IMR-90 (cell line): ENCODE measurements around the gene ADM2. TPM values are rescaled to one million over a fixed set of nuclear protein-coding genes. Genes with fewer than 3 reads are reported as not detected.
A peak's percentile ranks its signal among the peaks of the same experiment; 100 is the strongest.

Experiments
- ATAC-seq: fragments of 200-7000 bp; cut with Tn5 transposase; 2 replicates; pipeline ENCODE4 v1.9.1; 2020; ENCODE audit warnings: low read depth, mild to moderate bottlenecking, moderate library complexity
- BruUV-seq: library from RNA; stranded (reverse); fragments of 400-500 nt; replicated peaks from 2 replicates; lab custom pipeline; 2021; lab: Mats Ljungman, UMichigan
- CTCF ChIA-PET: fragments of 300-600 bp; formaldehyde crosslinking; extraction: SDS; loops from one replicate; lab custom pipeline; 2021; ENCODE audit warnings: antibody characterized with exemption; lab: Yijun Ruan, JAX
- POLR2A ChIA-PET: fragments of 300-600 bp; sonication (Branson Sonifier 250); formaldehyde crosslinking; loops from one replicate; lab custom pipeline; 2022; ENCODE audit warnings: antibody characterized with exemption; ENCODE audit not compliant: unreplicated experiment; lab: Charles Lee
- DNase-seq: peaks from one replicate; pipeline ENCODE4 v3.0.0; 2013
- H2AFZ ChIP-seq: replicated peaks from 2 replicates; pipeline ENCODE3; 2013; ENCODE audit warnings: low read length, mild to moderate bottlenecking; ENCODE audit not compliant: poor library complexity
- H2AK5ac ChIP-seq: 2 replicates; pipeline ENCODE4 v1.6.1; 2013; ENCODE audit warnings: low read depth, low read length, inconsistent platforms
- H2AK9ac ChIP-seq: replicated peaks from 2 replicates; pipeline ENCODE3; 2013; ENCODE audit warnings: mild to moderate bottlenecking, low read depth, low read length, moderate library complexity; ENCODE audit not compliant: poor library complexity
- H2BK120ac ChIP-seq: 2 replicates; pipeline ENCODE4 v1.6.1; 2013; ENCODE audit warnings: low read depth, low read length, inconsistent platforms
- H2BK15ac ChIP-seq: 3 replicates; pipeline ENCODE4 v1.6.1; 2013; ENCODE audit warnings: low read depth, low read length, inconsistent platforms
- H2BK20ac ChIP-seq: 2 replicates; pipeline ENCODE4 v1.6.1; 2013; ENCODE audit warnings: low read depth, mild to moderate bottlenecking, inconsistent platforms, low read length, moderate library complexity
- H2BK5ac ChIP-seq: 2 replicates; pipeline ENCODE4 v1.6.1; 2013; ENCODE audit warnings: mild to moderate bottlenecking, low read depth, low read length, inconsistent platforms; ENCODE audit not compliant: poor library complexity, severe bottlenecking
- H3K14ac ChIP-seq: replicated peaks from 2 replicates; pipeline ENCODE4 v1.6.1; 2013; ENCODE audit warnings: low read depth, low read length, inconsistent platforms
- H3K18ac ChIP-seq: 2 replicates; pipeline ENCODE4 v1.6.1; 2013; ENCODE audit warnings: low read depth, low read length, control low read depth
- H3K23ac ChIP-seq: 2 replicates; pipeline ENCODE4 v1.6.1; 2013; ENCODE audit warnings: low read depth, low read length, inconsistent platforms
- H3K27ac ChIP-seq: 2 replicates; pipeline ENCODE4 v1.5.1; 2013; ENCODE audit warnings: mild to moderate bottlenecking, control low read depth, low read length; ENCODE audit not compliant: insufficient read depth
- H3K27me3 ChIP-seq: 2 replicates; pipeline ENCODE4 v1.6.1; 2013; ENCODE audit warnings: low read length; ENCODE audit not compliant: control insufficient read depth, insufficient read depth
- H3K36me3 ChIP-seq: 2 replicates; pipeline ENCODE4 v1.6.1; 2013; ENCODE audit warnings: low read length, mixed read lengths; ENCODE audit not compliant: control insufficient read depth, insufficient read depth
- H3K4ac ChIP-seq: 2 replicates; pipeline ENCODE4 v1.6.1; 2013; ENCODE audit warnings: low read depth, low read length, inconsistent platforms
- H3K4me1 ChIP-seq: 2 replicates; pipeline ENCODE4 v1.6.1; 2013; ENCODE audit warnings: low read length, mixed read lengths; ENCODE audit not compliant: control insufficient read depth, insufficient read depth
- H3K4me2 ChIP-seq: 2 replicates; pipeline ENCODE4 v1.6.1; 2013; ENCODE audit warnings: low read depth, mild to moderate bottlenecking, control low read depth, low read length, moderate library complexity
- H3K4me3 ChIP-seq: 2 replicates; pipeline ENCODE4 v1.5.1; 2013; ENCODE audit warnings: low read depth, mild to moderate bottlenecking, control low read depth, low read length, moderate library complexity; ENCODE audit not compliant: insufficient read depth
- H3K56ac ChIP-seq: 2 replicates; pipeline ENCODE4 v1.6.1; 2013; ENCODE audit warnings: low read length, inconsistent platforms; ENCODE audit not compliant: insufficient read depth; ENCODE audit errors: extremely low read depth
- H3K79me1 ChIP-seq, 2 experiments: 2 replicates each; pipeline ENCODE4 v1.6.1; 2013; ENCODE audit warnings: low read length in 2 of 2, inconsistent platforms in 1 of 2, low read depth in 1 of 2
- H3K9ac ChIP-seq: 2 replicates; pipeline ENCODE4 v1.6.1; 2013; ENCODE audit warnings: low read depth, low read length, control low read depth
- H3K9me1 ChIP-seq: 2 replicates; pipeline ENCODE4 v1.6.1; 2013; ENCODE audit warnings: low read length, inconsistent platforms; ENCODE audit not compliant: insufficient read depth
- H3K9me3 ChIP-seq: 2 replicates; pipeline ENCODE4 v1.6.1; 2013; ENCODE audit warnings: low read length; ENCODE audit not compliant: control insufficient read depth, insufficient read depth
- H4K20me1 ChIP-seq: 2 replicates; pipeline ENCODE4 v1.6.1; 2013; ENCODE audit warnings: low read length, inconsistent platforms; ENCODE audit not compliant: insufficient read depth
- H4K5ac ChIP-seq: 2 replicates; pipeline ENCODE4 v1.6.1; 2013; ENCODE audit warnings: mild to moderate bottlenecking, low read depth, low read length, control low read depth
- H4K8ac ChIP-seq, 2 experiments: 2 replicates each; pipeline ENCODE4 v1.6.1; 2013; ENCODE audit warnings: low read depth in 2 of 2, low read length in 2 of 2, control low read depth in 1 of 2, inconsistent platforms in 1 of 2
- H4K91ac ChIP-seq: 2 replicates; pipeline ENCODE4 v1.6.1; 2013; ENCODE audit warnings: low read depth, low read length, inconsistent platforms; ENCODE audit not compliant: insufficient read depth
- BHLHE40 ChIP-seq: fragments of 150-350 bp; IDR thresholded peaks from 2 replicates; pipeline ENCODE4 v1.6.1; 2016; ENCODE audit warnings: mild to moderate bottlenecking, low read depth, low read length
- CEBPB ChIP-seq: IDR thresholded peaks from 2 replicates; pipeline ENCODE4 v1.6.1; 2012; ENCODE audit warnings: low read depth, low read length, improper control_type of control experiment
- CHD1 ChIP-seq: IDR thresholded peaks from 2 replicates; pipeline ENCODE4 v1.6.1; 2012; ENCODE audit warnings: low read depth, low read length, improper control_type of control experiment
- CTCF ChIP-seq: conservative IDR thresholded peaks from 2 replicates; pipeline ENCODE4 v1.5.1; 2012; ENCODE audit warnings: mild to moderate bottlenecking, low read depth, low read length, improper control_type of control experiment
- ELK1 ChIP-seq: fragments of 150-350 bp; IDR thresholded peaks from 2 replicates; pipeline ENCODE4 v1.6.1; 2016; ENCODE audit warnings: low read depth, mild to moderate bottlenecking, low read length, moderate library complexity, borderline replicate concordance
- FOS ChIP-seq: fragments of 150-350 bp; IDR thresholded peaks from 2 replicates; pipeline ENCODE4 v1.6.1; 2016; ENCODE audit warnings: low read depth, low read length
- MAFK ChIP-seq: IDR thresholded peaks from 2 replicates; pipeline ENCODE4 v1.6.1; 2012; ENCODE audit warnings: low read depth, low read length, improper control_type of control experiment
- MAZ ChIP-seq: IDR thresholded peaks from 2 replicates; pipeline ENCODE4 v1.6.1; 2012; ENCODE audit warnings: low read depth, mild to moderate bottlenecking, low read length, improper control_type of control experiment, moderate library complexity, borderline replicate concordance
- MXI1 ChIP-seq: IDR thresholded peaks from 2 replicates; pipeline ENCODE4 v1.6.1; 2012; ENCODE audit warnings: low read depth, mild to moderate bottlenecking, low read length, moderate library complexity, borderline replicate concordance
- NFE2L2 ChIP-seq: fragments of 150-350 bp; IDR thresholded peaks from 2 replicates; pipeline ENCODE4 v1.6.1; 2016; ENCODE audit warnings: low read depth, mild to moderate bottlenecking, low read length
- POLR2A ChIP-seq: IDR thresholded peaks from 2 replicates; pipeline ENCODE4 v1.6.1; 2012; ENCODE audit warnings: mild to moderate bottlenecking, low read depth, low read length
- RAD21 ChIP-seq: IDR thresholded peaks from 2 replicates; pipeline ENCODE4 v1.6.1; 2012; ENCODE audit warnings: low read length, improper control_type of control experiment
- RCOR1 ChIP-seq: IDR thresholded peaks from 2 replicates; pipeline ENCODE4 v1.6.1; 2012; ENCODE audit warnings: mild to moderate bottlenecking, low read length, improper control_type of control experiment; ENCODE audit not compliant: insufficient replicate concordance
- RFX5 ChIP-seq: IDR thresholded peaks from 2 replicates; pipeline ENCODE4 v1.8.0; 2012; ENCODE audit warnings: low read depth, mild to moderate bottlenecking, low read length, moderate library complexity
- USF2 ChIP-seq: fragments of 150-350 bp; IDR thresholded peaks from 2 replicates; pipeline ENCODE4 v1.6.1; 2017; ENCODE audit warnings: mild to moderate bottlenecking, antibody characterized with exemption, low read length, low read depth
- WGBS, 2 experiments: methylation state at CpG; one replicate each; pipeline versions ENCODE4 v1.1.5 to v1.1.7; 2013; ENCODE audit warnings: missing lambda C conversion rate in 2 of 2; ENCODE audit not compliant: insufficient read length in 1 of 2; ENCODE audit errors: extremely low coverage in 2 of 2; 5-methylcytosine and 5-hydroxymethylcytosine counted together
- dilution Hi-C: fragments of 300-500 bp; cut with HindIII; formaldehyde crosslinking; loops from one replicate; pipeline ENCODE4 v1.14.3; 2018; ENCODE audit warnings: low sequenced_read_pairs; ENCODE audit not compliant: unreplicated experiment
- in situ Hi-C: fragments of 300-500 bp; cut with MboI; formaldehyde crosslinking; loops from 3 replicates; pipeline ENCODE4 v1.14.3; 2019; ENCODE audit warnings: low sequenced_read_pairs, inconsistent platforms, mixed read lengths
- intact Hi-C: fragments of 100-400 bp; cut with micrococcal nuclease; formaldehyde crosslinking; loops from 2 replicates; pipeline ENCODE4 v1.10.0; 2022
- polyA plus RNA-seq, 3 experiments: library from polyadenylated mRNA; depleted of rRNA; stranded (reverse); fragments of >200 nt; gene quantifications; 2 replicates each; pipeline ENCODE4 v1.2.3, GENCODE V29; 2012; ENCODE audit warnings: low replicate concordance in 1 of 3
- total RNA-seq: library from RNA; depleted of rRNA; stranded (reverse); fragments of >200 nt; gene quantifications from 2 replicates; pipeline ENCODE4 v1.2.3, GENCODE V29; 2012

ADM2 gene
- total and polyA plus RNA-seq, 2 of the 4 experiments (the other 2 are of a cell fraction), result 0.18 to 2.3 TPM

- BruUV-seq, result TSS peak; percentile 39
- no peak overlapping the region for H4K5ac ChIP-seq
- no peak overlapping the region for H2AFZ ChIP-seq
- H3K4me3 ChIP-seq, result no peak overlapping the region
- H3K9me3 ChIP-seq, result no peaks in the 10 kb centered on the region
- H2BK15ac ChIP-seq, result no peak overlapping the region
- TF ChIP-seq CEBPB, result no peak
- TF ChIP-seq MXI1, result no peak
- TF ChIP-seq RFX5, result no peak
- TF ChIP-seq FOS, result no peak
- no peak for TF ChIP-seq RAD21
- TF ChIP-seq NFE2L2, result no peak
- TF ChIP-seq ELK1, result no peak
- TF ChIP-seq MAFK, result no peak
- no peak for TF ChIP-seq MAZ
- no peak for TF ChIP-seq CTCF
- TF ChIP-seq RCOR1, result no peak
- no peak for TF ChIP-seq USF2
- TF ChIP-seq BHLHE40, result no peak
- no peak for TF ChIP-seq POLR2A
- no peak for TF ChIP-seq CHD1
- 93% methylated on average over 12 of the region's 14 CpGs; no CpG with 5 or more reads in 1 of the 2 experiments for WGBS, 2 experiments
- H4K20me1 ChIP-seq, result no peaks in the 10 kb centered on the region; the same call in 1 of the 2 replicates
- no peak overlapping the region for H2BK5ac ChIP-seq
- no peak overlapping the region for H3K27ac ChIP-seq
- peaks cover 28% of the 10 kb centered on the region for H3K36me3 ChIP-seq
- H3K23ac ChIP-seq, result no peak overlapping the region
- H3K4me1 ChIP-seq, result peaks cover 4% of the 10 kb centered on the region
- ChIA-PET POLR2A (no interaction called here), CTCF (no interaction called here)
- H3K4me2 ChIP-seq, result no peak overlapping the region
- dilution Hi-C loops (no loop called here), in situ Hi-C loops (no loop called here), intact Hi-C loops (no loop called here)
- no peak overlapping the region for H2AK5ac ChIP-seq
- H3K4ac ChIP-seq, result no peak overlapping the region
- no peak overlapping the region for H2BK20ac ChIP-seq
- peak overlapping the region; percentile 26 for H2AK9ac ChIP-seq
- no peak overlapping the region for H3K14ac ChIP-seq
- no peak overlapping the region for H3K9ac ChIP-seq
- H3K27me3 ChIP-seq, result no peaks in the 10 kb centered on the region
- ATAC-seq (no peak), DNase-seq (no peak)
- H2BK120ac ChIP-seq, result no peak overlapping the region
- H3K56ac ChIP-seq, result no peak overlapping the region
- no peak overlapping the region for H4K8ac ChIP-seq
- no peak overlapping the region for H4K91ac ChIP-seq
- H3K79me1 ChIP-seq, result peaks cover 8 to 49% of the 10 kb centered on the region in 2 experiments
- H3K18ac ChIP-seq, result no peak overlapping the region
- no peaks in the 10 kb centered on the region for H3K9me1 ChIP-seq
These were observed 24.0 kb downstream of the ADM2 start for GRCh38 chr22:50505276-50505775.
